GM12891 (cell line): Measurements from ENCODE around the gene ARSG.

Source experiments
- PAX5 ChIP-seq: IDR thresholded peaks from 2 replicates; pipeline ENCODE4 v1.6.1; 2011; ENCODE audit warnings: low read length, moderate library complexity, mild to moderate bottlenecking; ENCODE audit not compliant: insufficient read depth, severe bottlenecking
- POLR2A ChIP-seq: IDR thresholded peaks from 2 replicates; pipeline ENCODE4 v1.6.1; 2011; ENCODE audit warnings: low read depth, low read length, control low read depth
- POLR2AphosphoS5 ChIP-seq: IDR thresholded peaks from 2 replicates; pipeline ENCODE4 v1.6.1; 2011; ENCODE audit warnings: low read depth, low read length, control low read depth
- TAF1 ChIP-seq: IDR thresholded peaks from 2 replicates; pipeline ENCODE4 v1.6.1; 2011; ENCODE audit warnings: low read depth, low read length, control low read depth

GRCh38 chr17:68463211-68464019 lies 172.1 kb downstream of the ARSG start:
- TF ChIP-seq POLR2A (no peak), TAF1 (no peak), POLR2AphosphoS5 (no peak), PAX5 (no peak)
